ENCODE results near the gene RUFY1.
A peak's percentile ranks its signal among the peaks of the same experiment; 100 is the strongest.

RUFY1 gene

GRCh38 chr5:179606071-179606909 lies 55.9 kb downstream of the RUFY1 start:
- Histone ChIP-seq H3K27ac (ENCODE audit: low read depth, low read length, poor library complexity, severe bottlenecking) (no peak overlapping the region), H3K9me2 (ENCODE audit: low read depth, low read length) (no peaks in the 10 kb centered on the region)

GRCh38 chr5:179606910-179607159 lies 56.5 kb downstream of the RUFY1 start:
- Histone ChIP-seq H3K79me2 (ENCODE audit: insufficient read depth, low read length) (no peaks in the 10 kb centered on the region), H4K20me1 (ENCODE audit: insufficient read depth, low read length) (no peaks in the 10 kb centered on the region), H3K4me3 (ENCODE audit: low read depth, low read length, poor library complexity, severe bottlenecking) (no peak overlapping the region), H3K9me2 (ENCODE audit: low read depth, low read length) (no peaks in the 10 kb centered on the region), H3F3A (ENCODE audit: insufficient read depth, low read length) (peaks cover 8% of the 10 kb centered on the region; the same call in 1 of the 2 replicates), H2AFZ (ENCODE audit: low read length) (no peak overlapping the region), H3K4me2 (ENCODE audit: low read length) (no peak overlapping the region), H3K9ac (ENCODE audit: low read length) (no peak overlapping the region), H3K27me3 (ENCODE audit: insufficient read depth, low read length) (no peaks in the 10 kb centered on the region), H3K4me1 (ENCODE audit: insufficient read depth, low read length, severe bottlenecking) (no peaks in the 10 kb centered on the region), H3K27ac (ENCODE audit: low read depth, low read length, poor library complexity, severe bottlenecking) (no peak overlapping the region), H3K36me3 (ENCODE audit: insufficient read depth, low read length) (peaks cover 76% of the 10 kb centered on the region), H3K9me3 (ENCODE audit: low read length) (no peaks in the 10 kb centered on the region)
- TF ChIP-seq EZH2 (IDR thresholded peaks at IDR 0.05; ENCODE audit: borderline replicate concordance, low read length) (no peak), CTCF (IDR thresholded peaks at IDR 0.05; ENCODE audit: low read length) (no peak)

More at GRCh38 chr5:179606071-179606909, 55.9 kb downstream of the RUFY1 start:
- no peaks in the 10 kb centered on the region for H3K79me2 ChIP-seq (ENCODE audit: insufficient read depth, low read length)
- H3K4me2 ChIP-seq (ENCODE audit: low read length) = no peak overlapping the region
- no peak overlapping the region for H3K9ac ChIP-seq (ENCODE audit: low read length)
- H3K4me1 ChIP-seq (ENCODE audit: insufficient read depth, low read length, severe bottlenecking) = no peaks in the 10 kb centered on the region
- 0 out of 2 replicates have a peak, but pooled peaks cover 6% of the 10 kb centered on the region for H3F3A ChIP-seq (ENCODE audit: insufficient read depth, low read length)
- H3K9me3 ChIP-seq (ENCODE audit: low read length) = no peaks in the 10 kb centered on the region
- H2AFZ ChIP-seq (ENCODE audit: low read length) = no peak overlapping the region
- no peaks in the 10 kb centered on the region for H4K20me1 ChIP-seq (ENCODE audit: insufficient read depth, low read length)
- H3K36me3 ChIP-seq (ENCODE audit: insufficient read depth, low read length) = peaks cover 72% of the 10 kb centered on the region
- H3K4me3 ChIP-seq (ENCODE audit: low read depth, low read length, poor library complexity, severe bottlenecking) = no peak overlapping the region
- TF ChIP-seq EZH2 (IDR thresholded peaks at IDR 0.05; ENCODE audit: borderline replicate concordance, low read length) (no peak), CTCF (IDR thresholded peaks at IDR 0.05; ENCODE audit: low read length) (no peak)
- H3K27me3 ChIP-seq (ENCODE audit: insufficient read depth, low read length) = no peaks in the 10 kb centered on the region

- Histone ChIP-seq H3K4me1 (ENCODE audit: insufficient read depth, low read length, severe bottlenecking) (no peaks in the 10 kb centered on the region), H3K4me3 (ENCODE audit: low read depth, low read length, poor library complexity, severe bottlenecking) (no peak overlapping the region), H3K27ac (ENCODE audit: low read depth, low read length, poor library complexity, severe bottlenecking) (peak overlapping the region; percentile 58), H3K9ac (ENCODE audit: low read length) (no peak overlapping the region), H3K36me3 (ENCODE audit: insufficient read depth, low read length) (peaks cover 75% of the 10 kb centered on the region), H2AFZ (ENCODE audit: low read length) (no peak overlapping the region), H4K20me1 (ENCODE audit: insufficient read depth, low read length) (no peaks in the 10 kb centered on the region), H3K9me2 (ENCODE audit: low read depth, low read length) (no peaks in the 10 kb centered on the region), H3K79me2 (ENCODE audit: insufficient read depth, low read length) (no peaks in the 10 kb centered on the region), H3K4me2 (ENCODE audit: low read length) (no peak overlapping the region), H3K27me3 (ENCODE audit: insufficient read depth, low read length) (no peaks in the 10 kb centered on the region), H3K9me3 (ENCODE audit: low read length) (no peaks in the 10 kb centered on the region), H3F3A (ENCODE audit: insufficient read depth, low read length) (peaks cover 9% of the 10 kb centered on the region; the same call in 1 of the 2 replicates)
- TF ChIP-seq EZH2 (IDR thresholded peaks at IDR 0.05; ENCODE audit: borderline replicate concordance, low read length) = no peak
- no peak for TF ChIP-seq CTCF (IDR thresholded peaks at IDR 0.05; ENCODE audit: low read length)
These were observed 57.0 kb downstream of the RUFY1 start for GRCh38 chr5:179607160-179607931.

All from OCI-LY1 (cell line).